Osteocyte (in vitro differentiated cells): ENCODE measurements around the gene GNAI1. TPM values are rescaled to one million over a fixed set of nuclear protein-coding genes. Genes with fewer than 3 reads are reported as not detected.
A peak's percentile ranks its signal among the peaks of the same experiment; 100 is the strongest.

Experiments
- DNase-seq: peaks from one replicate; pipeline ENCODE4 v3.0.0; 2021; ENCODE audit warnings: mixed read lengths; ENCODE audit not compliant: unreplicated experiment; ENCODE audit errors: extremely low spot score
- H3K27ac Mint-ChIP-seq: one replicate; pipeline ENCODE4 v1.8.0; 2021; ENCODE audit warnings: mild to moderate bottlenecking, mixed read lengths; ENCODE audit not compliant: unreplicated experiment
- H3K27me3 Mint-ChIP-seq: one replicate; pipeline ENCODE4 v1.8.0; 2021; ENCODE audit warnings: mixed read lengths; ENCODE audit not compliant: unreplicated experiment
- H3K36me3 Mint-ChIP-seq: one replicate; pipeline ENCODE4 v1.8.0; 2021; ENCODE audit warnings: mixed read lengths; ENCODE audit not compliant: unreplicated experiment
- H3K4me1 Mint-ChIP-seq: one replicate; pipeline ENCODE4 v1.8.0; 2021; ENCODE audit warnings: mixed read lengths; ENCODE audit not compliant: unreplicated experiment
- H3K4me3 Mint-ChIP-seq: one replicate; pipeline ENCODE4 v1.8.0; 2021; ENCODE audit warnings: mild to moderate bottlenecking, moderate library complexity, mixed read lengths; ENCODE audit not compliant: unreplicated experiment
- H3K9me3 Mint-ChIP-seq: one replicate; pipeline ENCODE4 v1.8.0; 2021; ENCODE audit warnings: mixed read lengths; ENCODE audit not compliant: unreplicated experiment
- total RNA-seq: library from RNA; stranded (reverse); gene quantifications from 2 replicates; pipeline ENCODE4 v1.2.1, GENCODE V29; 2021
- TF ChIP-seq, protein P1 (sequence below): fragments of 200-600 bp; sonication (generic); IDR thresholded peaks from 2 replicates; pipeline ENCODE4 v1.5.0; 2021; ENCODE audit warnings: antibody characterized with exemption, mild to moderate bottlenecking, moderate library complexity

GNAI1 gene
- total RNA-seq, 1 donor from 2014 or later: 44.4 TPM

DNA sequence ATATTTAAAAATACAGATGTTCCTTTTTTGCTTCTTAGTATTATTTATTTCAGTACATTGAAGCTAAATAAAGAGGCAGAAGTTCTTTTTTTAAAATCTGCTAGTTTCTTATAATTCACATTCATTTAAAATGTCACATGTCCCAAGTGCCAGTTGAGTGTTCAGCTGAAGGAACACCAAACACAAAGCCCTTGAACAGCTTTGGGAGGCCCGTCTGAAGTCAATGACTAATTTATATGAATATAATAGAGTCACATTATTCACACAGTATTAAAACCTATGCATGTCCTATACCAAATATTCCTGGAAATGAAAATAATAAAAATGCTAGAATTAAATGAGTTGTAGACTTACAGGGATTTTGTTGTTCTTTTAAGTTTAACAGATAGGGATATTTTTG is 70.3 kb downstream of the GNAI1 start:
- TF ChIP-seq, protein P1, sequence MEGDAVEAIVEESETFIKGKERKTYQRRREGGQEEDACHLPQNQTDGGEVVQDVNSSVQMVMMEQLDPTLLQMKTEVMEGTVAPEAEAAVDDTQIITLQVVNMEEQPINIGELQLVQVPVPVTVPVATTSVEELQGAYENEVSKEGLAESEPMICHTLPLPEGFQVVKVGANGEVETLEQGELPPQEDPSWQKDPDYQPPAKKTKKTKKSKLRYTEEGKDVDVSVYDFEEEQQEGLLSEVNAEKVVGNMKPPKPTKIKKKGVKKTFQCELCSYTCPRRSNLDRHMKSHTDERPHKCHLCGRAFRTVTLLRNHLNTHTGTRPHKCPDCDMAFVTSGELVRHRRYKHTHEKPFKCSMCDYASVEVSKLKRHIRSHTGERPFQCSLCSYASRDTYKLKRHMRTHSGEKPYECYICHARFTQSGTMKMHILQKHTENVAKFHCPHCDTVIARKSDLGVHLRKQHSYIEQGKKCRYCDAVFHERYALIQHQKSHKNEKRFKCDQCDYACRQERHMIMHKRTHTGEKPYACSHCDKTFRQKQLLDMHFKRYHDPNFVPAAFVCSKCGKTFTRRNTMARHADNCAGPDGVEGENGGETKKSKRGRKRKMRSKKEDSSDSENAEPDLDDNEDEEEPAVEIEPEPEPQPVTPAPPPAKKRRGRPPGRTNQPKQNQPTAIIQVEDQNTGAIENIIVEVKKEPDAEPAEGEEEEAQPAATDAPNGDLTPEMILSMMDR: no peak
- Mint-ChIP-seq H3K27ac (no peak overlapping the region), H3K36me3 (peaks cover 47% of the 10 kb centered on the region), H3K4me3 (no peak overlapping the region), H3K9me3 (no peaks in the 10 kb centered on the region), H3K4me1 (peaks cover 20% of the 10 kb centered on the region), H3K27me3 (no peaks in the 10 kb centered on the region)
- no peak for DNase-seq

DNA sequence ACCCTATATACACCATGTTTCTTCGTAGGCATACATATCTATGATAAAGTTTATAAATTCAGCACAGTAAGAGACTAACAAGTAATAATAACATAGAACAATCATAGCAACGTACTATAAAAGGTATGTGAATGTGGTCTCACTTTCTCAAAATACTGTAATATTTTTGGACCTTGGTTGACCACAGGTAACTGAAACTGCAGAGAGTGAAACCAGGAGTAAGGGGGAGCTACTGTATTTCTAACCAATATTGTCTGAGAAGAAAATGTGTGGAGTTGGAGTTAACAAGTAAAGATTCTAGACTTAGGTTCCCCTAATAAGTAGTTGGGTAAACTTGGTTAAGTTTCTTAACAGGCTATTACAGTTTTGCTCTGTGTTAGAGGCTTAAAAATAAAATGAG is 72.1 kb downstream of the GNAI1 start:
- DNase-seq: no peak
- TF ChIP-seq, protein P1: no peak
- Mint-ChIP-seq H3K36me3 (peaks cover 45% of the 10 kb centered on the region), H3K9me3 (no peaks in the 10 kb centered on the region), H3K4me1 (peaks cover 30% of the 10 kb centered on the region), H3K27ac (no peak overlapping the region), H3K27me3 (no peaks in the 10 kb centered on the region), H3K4me3 (no peak overlapping the region)

DNA sequence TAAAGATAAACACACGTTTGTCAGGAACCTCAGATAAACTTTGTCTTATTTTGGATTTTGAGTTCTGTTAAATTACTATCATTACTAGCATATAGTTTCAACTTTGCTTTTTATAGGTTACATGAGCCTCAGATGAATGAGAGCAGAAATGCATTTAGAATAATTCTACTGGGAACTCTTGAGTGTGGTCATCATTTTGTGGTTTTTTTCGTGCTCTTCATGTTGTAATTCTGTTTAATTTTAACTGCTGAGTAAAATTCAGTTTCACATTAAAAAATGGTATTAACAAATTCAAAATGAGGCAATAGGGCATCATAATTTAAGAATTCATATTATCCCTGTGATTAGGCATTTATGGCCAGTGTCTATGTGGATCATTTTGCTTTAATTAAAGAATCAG is 72.9 kb downstream of the GNAI1 start:
- H3K4me3 Mint-ChIP-seq: no peak overlapping the region
- DNase-seq: no peak
- no peak overlapping the region for H3K27ac Mint-ChIP-seq
- TF ChIP-seq, protein P1: no peak
- H3K9me3 Mint-ChIP-seq: no peaks in the 10 kb centered on the region
- H3K36me3 Mint-ChIP-seq: peaks cover 43% of the 10 kb centered on the region
- no peaks in the 10 kb centered on the region for H3K27me3 Mint-ChIP-seq
- peaks cover 30% of the 10 kb centered on the region for H3K4me1 Mint-ChIP-seq

DNA sequence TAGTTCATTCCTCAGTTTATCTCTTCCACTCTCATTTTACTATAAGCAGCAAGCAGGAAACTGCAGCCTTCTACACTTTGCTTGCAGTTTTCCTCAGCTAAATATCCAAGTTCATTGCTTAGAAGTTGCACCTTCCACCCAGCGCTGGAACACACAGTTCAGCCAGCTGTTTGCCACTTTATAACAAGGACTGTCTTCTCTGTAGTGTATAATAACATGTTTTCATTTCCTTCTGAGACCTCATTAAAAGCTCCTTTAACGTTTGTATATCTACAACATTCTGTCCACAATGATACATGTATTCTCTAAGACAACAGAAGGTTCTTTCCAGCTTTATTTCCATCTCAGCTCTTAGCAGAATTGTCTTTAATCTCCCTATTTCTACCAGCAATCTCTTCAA is 74.1 kb downstream of the GNAI1 start:
- Mint-ChIP-seq H3K27ac (no peak overlapping the region), H3K27me3 (no peaks in the 10 kb centered on the region), H3K9me3 (no peaks in the 10 kb centered on the region), H3K4me3 (no peak overlapping the region), H3K4me1 (peaks cover 24% of the 10 kb centered on the region), H3K36me3 (peaks cover 46% of the 10 kb centered on the region)
- TF ChIP-seq, protein P1: no peak
- DNase-seq: no peak

DNA sequence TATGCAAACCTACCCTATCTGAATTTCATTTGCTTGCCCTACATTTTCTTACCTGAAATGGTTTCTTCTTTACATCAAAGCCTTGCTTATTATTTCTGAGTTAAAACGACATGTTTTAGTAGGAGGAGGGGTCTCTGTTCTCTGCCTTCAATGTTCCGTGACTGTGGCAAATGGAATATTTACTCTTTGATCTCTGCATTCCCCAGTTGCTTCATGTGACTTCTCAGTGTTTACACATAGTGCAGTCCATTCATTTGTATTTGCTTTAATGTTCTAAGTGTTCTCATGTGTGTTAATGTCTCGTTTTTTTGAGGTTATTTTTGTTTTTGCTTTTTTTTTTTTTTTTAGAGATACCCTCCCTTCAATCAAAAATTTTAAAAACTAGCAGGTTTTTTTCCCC is 75.8 kb downstream of the GNAI1 start:
- Mint-ChIP-seq H3K9me3 (no peaks in the 10 kb centered on the region), H3K27ac (peak overlapping the region; percentile 51), H3K4me3 (no peak overlapping the region), H3K4me1 (peaks cover 12% of the 10 kb centered on the region), H3K36me3 (peaks cover 41% of the 10 kb centered on the region), H3K27me3 (no peaks in the 10 kb centered on the region)
- no peak for DNase-seq
- TF ChIP-seq, protein P1: no peak
